ENCODE data around the gene HTRA3.

DNA sequence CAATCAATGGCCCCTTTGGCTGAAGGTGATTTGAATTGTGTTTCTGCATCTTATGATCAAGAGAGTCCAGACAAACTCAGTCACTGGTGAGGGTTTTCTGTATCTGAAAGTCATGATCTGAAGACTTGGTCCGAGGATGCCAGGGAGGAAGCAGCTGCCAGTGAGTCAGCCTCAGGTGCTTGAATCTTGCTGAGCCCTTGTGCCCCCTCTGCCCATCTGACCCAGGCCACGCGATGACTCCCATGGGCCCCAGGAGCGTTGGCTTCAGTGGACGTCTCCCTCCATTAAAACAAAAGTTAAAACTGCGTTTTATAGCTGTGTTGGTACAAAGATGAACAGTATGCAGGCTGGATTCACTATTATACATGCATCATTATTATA is 62.0 kb downstream of the HTRA3 start:
- TF ChIP-seq, protein P1, sequence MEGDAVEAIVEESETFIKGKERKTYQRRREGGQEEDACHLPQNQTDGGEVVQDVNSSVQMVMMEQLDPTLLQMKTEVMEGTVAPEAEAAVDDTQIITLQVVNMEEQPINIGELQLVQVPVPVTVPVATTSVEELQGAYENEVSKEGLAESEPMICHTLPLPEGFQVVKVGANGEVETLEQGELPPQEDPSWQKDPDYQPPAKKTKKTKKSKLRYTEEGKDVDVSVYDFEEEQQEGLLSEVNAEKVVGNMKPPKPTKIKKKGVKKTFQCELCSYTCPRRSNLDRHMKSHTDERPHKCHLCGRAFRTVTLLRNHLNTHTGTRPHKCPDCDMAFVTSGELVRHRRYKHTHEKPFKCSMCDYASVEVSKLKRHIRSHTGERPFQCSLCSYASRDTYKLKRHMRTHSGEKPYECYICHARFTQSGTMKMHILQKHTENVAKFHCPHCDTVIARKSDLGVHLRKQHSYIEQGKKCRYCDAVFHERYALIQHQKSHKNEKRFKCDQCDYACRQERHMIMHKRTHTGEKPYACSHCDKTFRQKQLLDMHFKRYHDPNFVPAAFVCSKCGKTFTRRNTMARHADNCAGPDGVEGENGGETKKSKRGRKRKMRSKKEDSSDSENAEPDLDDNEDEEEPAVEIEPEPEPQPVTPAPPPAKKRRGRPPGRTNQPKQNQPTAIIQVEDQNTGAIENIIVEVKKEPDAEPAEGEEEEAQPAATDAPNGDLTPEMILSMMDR (conservative IDR thresholded peaks at IDR 0.05; ENCODE audit: low read length), result no peak
- TF ChIP-seq EZH2phosphoT487 (IDR thresholded peaks at IDR 0.05; ENCODE audit: borderline replicate concordance, low read depth, low read length), result no peak
